ENCODE results near the gene SORBS1. TPM values are rescaled to one million over a fixed set of nuclear protein-coding genes. Genes with fewer than 3 reads are reported as not detected.

Gene SORBS1
- total and polyA plus RNA-seq, 2 donors (not counting 3 experiments of a cell fraction or from before 2014, with no cell fraction given) = 2.0 to 7.9 TPM

DNA sequence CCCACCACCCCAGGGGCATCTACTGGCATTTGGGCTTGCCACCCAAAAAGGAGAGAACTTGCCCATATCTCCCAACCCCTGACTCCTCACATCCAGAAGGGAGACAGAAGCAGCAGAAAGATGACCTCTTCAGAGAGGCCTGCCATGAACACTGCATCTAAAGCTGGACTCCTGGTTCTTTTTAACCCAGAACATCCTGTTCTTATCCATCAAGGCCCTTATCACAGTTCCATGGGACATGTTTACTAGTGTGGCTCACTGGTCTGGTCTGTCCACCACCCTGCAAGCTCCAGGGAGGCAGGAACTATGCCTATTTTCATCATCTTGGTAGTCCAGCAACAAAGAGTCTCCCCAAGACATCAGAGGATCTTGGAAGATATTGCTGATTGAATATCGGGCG, 155.5 kb downstream of the SORBS1 start:
- Histone ChIP-seq H3K4me3 (replicated peaks in 1 of 3; ENCODE audit: insufficient read depth in 1 of 3, low read depth in 1 of 3, low read length in 3 of 3) (no peak overlapping the region), H3K27ac (ENCODE audit: insufficient read depth, low read depth, low read length) (no peak overlapping the region), H3K36me3 (ENCODE audit: control insufficient read depth in 2 of 2, extremely low read depth in 1 of 2, insufficient read depth in 2 of 2, low read length in 2 of 2) (no peaks in the 10 kb centered on the region), H3K9me1 (replicated peaks; ENCODE audit: control insufficient read depth, extremely low read depth, insufficient read depth, low read length) (no peaks in the 10 kb centered on the region), H3K79me2 (ENCODE audit: control insufficient read depth, insufficient read depth, low read length) (no peaks in the 10 kb centered on the region), H3K27me3 (ENCODE audit: control insufficient read depth in 2 of 2, insufficient read depth in 2 of 2, low read length in 2 of 2) (no peaks in the 10 kb centered on the region), H3K4me2 (ENCODE audit: insufficient read depth, low read length) (no peak overlapping the region), H3K4me1 (ENCODE audit: control insufficient read depth, extremely low read depth, insufficient read depth, low read length) (no peaks in the 10 kb centered on the region), H3K9ac (replicated peaks; ENCODE audit: extremely low read depth, insufficient read depth, low read length) (no peak overlapping the region), H4K20me1 (replicated peaks; ENCODE audit: control insufficient read depth, extremely low read depth, insufficient read depth, low read length) (no peaks in the 10 kb centered on the region), H3K9me3 (replicated peaks; ENCODE audit: control insufficient read depth, insufficient read depth, low read length) (no peaks in the 10 kb centered on the region), H2AFZ (ENCODE audit: low read depth, low read length) (no peak overlapping the region)
- FAIRE-seq (no peak), DNase-seq (ENCODE audit: low read depth, low spot score) (no peak)
- intact Hi-C loops (cut with micrococcal nuclease) = no loop called here
- TF ChIP-seq, protein P1, sequence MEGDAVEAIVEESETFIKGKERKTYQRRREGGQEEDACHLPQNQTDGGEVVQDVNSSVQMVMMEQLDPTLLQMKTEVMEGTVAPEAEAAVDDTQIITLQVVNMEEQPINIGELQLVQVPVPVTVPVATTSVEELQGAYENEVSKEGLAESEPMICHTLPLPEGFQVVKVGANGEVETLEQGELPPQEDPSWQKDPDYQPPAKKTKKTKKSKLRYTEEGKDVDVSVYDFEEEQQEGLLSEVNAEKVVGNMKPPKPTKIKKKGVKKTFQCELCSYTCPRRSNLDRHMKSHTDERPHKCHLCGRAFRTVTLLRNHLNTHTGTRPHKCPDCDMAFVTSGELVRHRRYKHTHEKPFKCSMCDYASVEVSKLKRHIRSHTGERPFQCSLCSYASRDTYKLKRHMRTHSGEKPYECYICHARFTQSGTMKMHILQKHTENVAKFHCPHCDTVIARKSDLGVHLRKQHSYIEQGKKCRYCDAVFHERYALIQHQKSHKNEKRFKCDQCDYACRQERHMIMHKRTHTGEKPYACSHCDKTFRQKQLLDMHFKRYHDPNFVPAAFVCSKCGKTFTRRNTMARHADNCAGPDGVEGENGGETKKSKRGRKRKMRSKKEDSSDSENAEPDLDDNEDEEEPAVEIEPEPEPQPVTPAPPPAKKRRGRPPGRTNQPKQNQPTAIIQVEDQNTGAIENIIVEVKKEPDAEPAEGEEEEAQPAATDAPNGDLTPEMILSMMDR (IDR thresholded peaks at IDR 0.05; ENCODE audit: extremely low read depth in 1 of 2, insufficient read depth in 1 of 2, low read depth in 1 of 2, low read length in 2 of 2) = no peak
- TF ChIP-seq MYC (IDR thresholded peaks at IDR 0.05; ENCODE audit: low read depth, low read length) = no peak
- POLR2A ChIA-PET = no interaction called here
- BruUV-seq (replicated peaks) = no TSS peak
- CTCF ChIA-PET = no interaction called here
- dilution Hi-C loops (cut with MboI; ENCODE audit: extremely low pct_ligation_motif_present, low sequenced_read_pairs) = loop anchor here (25.0 kb wide), 1 partner anchor 182 kb away; no protein-coding TSS in a partner anchor

DNA sequence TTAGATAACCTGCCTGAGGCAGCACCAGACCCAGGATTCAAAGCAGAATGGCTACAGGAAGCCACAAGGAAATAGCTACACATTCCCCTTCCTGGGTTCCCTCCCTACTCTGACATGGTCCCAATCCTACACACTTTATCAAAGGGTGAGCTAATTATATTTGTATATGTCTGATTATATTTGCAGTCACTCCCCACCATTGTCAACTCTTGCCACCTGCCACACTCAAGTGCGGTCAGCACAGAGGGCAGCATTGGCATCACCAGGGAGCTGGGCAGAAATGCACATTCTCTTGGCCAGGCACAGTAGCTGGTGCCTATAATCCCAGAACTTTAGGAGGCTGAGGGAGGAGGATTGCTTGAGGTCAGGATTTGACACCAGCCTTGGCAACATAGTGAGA, 156.3 kb downstream of the SORBS1 start:
- CTCF ChIA-PET = interaction anchor here (0.6 to 2.3 kb wide), 6 partner anchors 8 to 42 kb away, joined by 3 to 8 read pairs (median 4); no protein-coding TSS in a partner anchor
- Histone ChIP-seq H3K9ac (replicated peaks; ENCODE audit: extremely low read depth, insufficient read depth, low read length) (no peak overlapping the region), H3K4me3 (replicated peaks in 1 of 3; ENCODE audit: insufficient read depth in 1 of 3, low read depth in 1 of 3, low read length in 3 of 3) (no peak overlapping the region), H3K27me3 (ENCODE audit: control insufficient read depth in 2 of 2, insufficient read depth in 2 of 2, low read length in 2 of 2) (no peaks in the 10 kb centered on the region), H3K36me3 (ENCODE audit: control insufficient read depth in 2 of 2, extremely low read depth in 1 of 2, insufficient read depth in 2 of 2, low read length in 2 of 2) (no peaks in the 10 kb centered on the region), H3K27ac (ENCODE audit: insufficient read depth, low read depth, low read length) (no peak overlapping the region), H3K4me2 (ENCODE audit: insufficient read depth, low read length) (no peak overlapping the region), H3K9me1 (replicated peaks; ENCODE audit: control insufficient read depth, extremely low read depth, insufficient read depth, low read length) (no peaks in the 10 kb centered on the region), H3K9me3 (replicated peaks; ENCODE audit: control insufficient read depth, insufficient read depth, low read length) (no peaks in the 10 kb centered on the region), H3K79me2 (ENCODE audit: control insufficient read depth, insufficient read depth, low read length) (no peaks in the 10 kb centered on the region), H4K20me1 (replicated peaks; ENCODE audit: control insufficient read depth, extremely low read depth, insufficient read depth, low read length) (no peaks in the 10 kb centered on the region), H3K4me1 (ENCODE audit: control insufficient read depth, extremely low read depth, insufficient read depth, low read length) (no peaks in the 10 kb centered on the region), H2AFZ (ENCODE audit: low read depth, low read length) (no peak overlapping the region)
- TF ChIP-seq POLR2AphosphoS5 (IDR thresholded peaks at IDR 0.05; ENCODE audit: insufficient read depth, low read depth, low read length) (no peak), EZH2 (IDR thresholded peaks at IDR 0.05; ENCODE audit: borderline replicate concordance, low read depth, low read length, severe bottlenecking) (no peak), POLR2A (IDR thresholded peaks at IDR 0.05; ENCODE audit: low read depth, low read length) (no peak)
- TF ChIP-seq, protein P2, sequence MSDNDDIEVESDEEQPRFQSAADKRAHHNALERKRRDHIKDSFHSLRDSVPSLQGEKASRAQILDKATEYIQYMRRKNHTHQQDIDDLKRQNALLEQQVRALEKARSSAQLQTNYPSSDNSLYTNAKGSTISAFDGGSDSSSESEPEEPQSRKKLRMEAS (IDR thresholded peaks at IDR 0.05; ENCODE audit: insufficient read depth, insufficient read length) = no peak
- TF ChIP-seq, protein P1 (IDR thresholded peaks at IDR 0.05; ENCODE audit: extremely low read depth in 1 of 2, insufficient read depth in 1 of 2, low read depth in 1 of 2, low read length in 2 of 2) = no peak
- no TSS peak for BruUV-seq (replicated peaks)
- no peak for DNase-seq (ENCODE audit: low read depth, low spot score)
- dilution Hi-C loops (cut with MboI; ENCODE audit: extremely low pct_ligation_motif_present, low sequenced_read_pairs) (loop anchor here (25.0 kb wide), 1 partner anchor 182 kb away; no protein-coding TSS in a partner anchor), intact Hi-C loops (cut with micrococcal nuclease) (no loop called here)
- POLR2A ChIA-PET = no interaction called here
- no peak for FAIRE-seq

Data from endothelial cell of umbilical vein (primary cell).